NB4 (cell line): ENCODE data around the gene SMAD3.

Experiments used
- DNase-seq: peaks from one replicate; pipeline ENCODE4 v3.0.0; 2010; ENCODE audit warnings: low read depth
- H3K4me3 ChIP-seq: one replicate; pipeline ENCODE4 v1.5.1; 2011; ENCODE audit warnings: mild to moderate bottlenecking, low read depth, low read length, moderate library complexity
- CTCF ChIP-seq: IDR thresholded peaks from one replicate; pipeline ENCODE4 v1.5.1; 2012; ENCODE audit warnings: low read depth, low read length
- MAX ChIP-seq: IDR thresholded peaks from 2 replicates; pipeline ENCODE4 v1.6.1; 2011; ENCODE audit warnings: low read depth, low read length
- MYC ChIP-seq: IDR thresholded peaks from 2 replicates; pipeline ENCODE4 v1.6.1; 2011; ENCODE audit warnings: low read depth, low read length
- POLR2A ChIP-seq: IDR thresholded peaks from 2 replicates; pipeline ENCODE4 v1.6.1; 2011; ENCODE audit warnings: mild to moderate bottlenecking; ENCODE audit not compliant: insufficient read length; ENCODE audit errors: extremely low read depth

Gene SMAD3

GRCh38 chr15:67067930-67068551 is 2.6 kb downstream of the SMAD3 start:
- no peak for DNase-seq
- peak overlapping the region; percentile 81 for H3K4me3 ChIP-seq

GRCh38 chr15:67068710-67069400 is 3.5 kb downstream of the SMAD3 start:
- TF ChIP-seq POLR2A (no peak), MAX (no peak), CTCF (no peak), MYC (no peak)
- DNase-seq: peak; percentile 48
- peak overlapping the region; percentile 81 for H3K4me3 ChIP-seq

More at GRCh38 chr15:67067930-67068551, 2.6 kb downstream of the SMAD3 start:
- TF ChIP-seq MAX: 0 out of 2 replicates have a peak, but pooled peaks have one; percentile 45
- no peak for TF ChIP-seq POLR2A

GRCh38 chr15:67070150-67070549 is 4.7 kb downstream of the SMAD3 start:
- H3K4me3 ChIP-seq: peak overlapping the region; percentile 1
- no peak for DNase-seq
- no peak for TF ChIP-seq POLR2A
- no peak for TF ChIP-seq MYC
- TF ChIP-seq MAX: no peak
- TF ChIP-seq CTCF: no peak

- DNase-seq: no peak
- TF ChIP-seq CTCF (no peak), POLR2A (no peak), MYC (no peak), MAX (no peak)
- no peak overlapping the region for H3K4me3 ChIP-seq
These were observed 5.7 kb downstream of the SMAD3 start for GRCh38 chr15:67070892-67071664.

- H3K4me3 ChIP-seq: no peak overlapping the region
- TF ChIP-seq POLR2A (no peak), MAX (peak; percentile 12; the same call in 1 of the 2 replicates), MYC (no peak), CTCF (no peak)
- no peak for DNase-seq
These were observed 7.0 kb downstream of the SMAD3 start for GRCh38 chr15:67072442-67072841.

- H3K4me3 ChIP-seq: no peak overlapping the region
- TF ChIP-seq MYC (no peak), MAX (no peak), CTCF (no peak), POLR2A (no peak)
- no peak for DNase-seq
These were observed 7.6 kb downstream of the SMAD3 start for GRCh38 chr15:67072958-67073357.
